SK-N-SH (cell line): ENCODE measurements around the gene MSANTD3. TPM values are rescaled to one million over a fixed set of nuclear protein-coding genes. Genes with fewer than 3 reads are reported as not detected.
"Not testable (repeated sequence)": the region's sequence is repeated elsewhere in the genome, so short reads cannot be mapped to it uniquely, and the experiment has no call there.

Experiments
- CTCF ChIA-PET: fragments of 300-600, 350-600 bp; formaldehyde crosslinking; extraction: SDS; loops from one replicate; lab custom pipeline; 2021; lab: Yijun Ruan, JAX
- POLR2A ChIA-PET: fragments of 350-600 bp; sonication (Branson Sonifier 250); formaldehyde crosslinking; extraction: SDS; loops from one replicate; lab custom pipeline; 2020; ENCODE audit warnings: antibody characterized with exemption, inconsistent platforms; lab: Yijun Ruan, JAX
- DNase-seq: peaks from one replicate; pipeline ENCODE4 v3.0.0; 2012
- H2AFZ ChIP-seq: fragments of 200-600 bp; sonication (generic); 2 replicates; pipeline ENCODE4 v1.8.1; 2016; ENCODE audit warnings: antibody characterized with exemption, mild to moderate bottlenecking, low read depth
- H3F3A ChIP-seq: fragments of 200-600 bp; sonication (generic); replicated peaks from 2 replicates; pipeline ENCODE3; 2016; ENCODE audit warnings: antibody characterized with exemption, mild to moderate bottlenecking; ENCODE audit not compliant: insufficient read depth
- H3K27ac ChIP-seq, 2 experiments: fragments of 200-500 bp in 1 of 2; fragments of 200-600 bp in 1 of 2; sonication (Bioruptor generic) in 1 of 2; sonication (generic), shearing (Covaris generic) in 1 of 2; 2 replicates each; pipeline versions ENCODE4 v1.5.1 to v1.6.1; 2014 to 2016; ENCODE audit warnings: low read depth in 2 of 2, inconsistent platforms in 1 of 2, low read length in 1 of 2, mild to moderate bottlenecking in 1 of 2, mixed read lengths in 1 of 2
- H3K27me3 ChIP-seq: fragments of 200-600 bp; sonication (generic), shearing (Covaris generic); 2 replicates; pipeline ENCODE4 v1.6.1; 2016; ENCODE audit warnings: mixed run types; ENCODE audit not compliant: insufficient read depth
- H3K36me3 ChIP-seq, 2 experiments: fragments of 200-500 bp in 1 of 2; fragments of 200-600 bp in 1 of 2; sonication (Bioruptor generic) in 1 of 2; sonication (generic) in 1 of 2; replicated peaks in 1 of 2; 2 replicates each; pipeline versions ENCODE3 to v1.5.1; 2014 to 2016; ENCODE audit warnings: low read length in 1 of 2, mild to moderate bottlenecking in 1 of 2; ENCODE audit not compliant: insufficient read depth in 2 of 2, control insufficient read depth in 1 of 2
- H3K4me1 ChIP-seq, 2 experiments: fragments of 200-500 bp in 1 of 2; fragments of 200-600 bp in 1 of 2; sonication (Bioruptor generic) in 1 of 2; sonication (generic), shearing (Covaris generic) in 1 of 2; 2 replicates each; pipeline versions ENCODE4 v1.5.1 to v1.6.1; 2014 to 2016; ENCODE audit warnings: low read depth in 1 of 2, low read length in 1 of 2, mixed run types in 1 of 2; ENCODE audit not compliant: insufficient read depth in 2 of 2, control insufficient read depth in 1 of 2
- H3K4me2 ChIP-seq: fragments of 200-600 bp; sonication (generic), shearing (Covaris generic); 2 replicates; pipeline ENCODE4 v1.6.1; 2017; ENCODE audit warnings: mixed run types
- H3K4me3 ChIP-seq, 2 experiments: fragments of 200-500 bp in 1 of 2; fragments of 200-600 bp in 1 of 2; sonication (Bioruptor generic) in 1 of 2; sonication (generic), shearing (Covaris generic) in 1 of 2; 2 replicates each; pipeline versions ENCODE4 v1.5.1 to v1.8.1; 2014 to 2016; ENCODE audit warnings: low read depth in 2 of 2, inconsistent platforms in 1 of 2, low read length in 1 of 2, mild to moderate bottlenecking in 1 of 2, mixed read lengths in 1 of 2, moderate library complexity in 1 of 2
- H3K79me2 ChIP-seq: fragments of 200-600 bp; sonication (generic); 2 replicates; pipeline ENCODE4 v1.8.1; 2017; ENCODE audit warnings: mild to moderate bottlenecking; ENCODE audit not compliant: insufficient read depth
- H3K9ac ChIP-seq: fragments of 200-600 bp; sonication (generic); 2 replicates; pipeline ENCODE4 v1.6.1; 2017; ENCODE audit warnings: mixed run types
- H3K9me2 ChIP-seq: fragments of 200-600 bp; sonication (generic); 2 replicates; pipeline ENCODE4 v1.6.1; 2017; ENCODE audit warnings: mixed run types
- H3K9me3 ChIP-seq: fragments of 200-600 bp; sonication (generic); 2 replicates; pipeline ENCODE4 v1.6.1; 2017; ENCODE audit warnings: mixed run types, mild to moderate bottlenecking, moderate library complexity
- H4K20me1 ChIP-seq: fragments of 200-600 bp; sonication (generic); 2 replicates; pipeline ENCODE4 v1.6.1; 2017; ENCODE audit warnings: mild to moderate bottlenecking, mixed run types; ENCODE audit not compliant: insufficient read depth
- GATA2 ChIP-seq: sonication (generic); formaldehyde crosslinking; IDR thresholded peaks from 2 replicates; pipeline ENCODE4 v1.5.0; 2020; ENCODE audit warnings: mild to moderate bottlenecking, missing genetic modification reagents
- REST ChIP-seq: IDR thresholded peaks from 2 replicates; pipeline ENCODE4 v1.6.1; 2012; ENCODE audit warnings: mild to moderate bottlenecking, low read depth, low read length, moderate library complexity
- WGBS: methylation state at CpG from one replicate; pipeline ENCODE4 v1.1.6; 2017; ENCODE audit warnings: low lambda C conversion rate; 5-methylcytosine and 5-hydroxymethylcytosine counted together
- polyA plus RNA-seq, 3 experiments: library from polyadenylated mRNA; depleted of rRNA; stranded (reverse); fragments of >200 nt; gene quantifications; 2 replicates each; pipeline ENCODE4 v1.2.3, GENCODE V29; 2012

MSANTD3 gene
- polyA plus RNA-seq, 1 of the 3 experiments (the other 2 are of a cell fraction): 48.3 TPM

- 93% methylated on average over 5 of the region's 5 CpGs for WGBS
- H3K4me3 ChIP-seq, H3K9me2 ChIP-seq, DNase-seq, H3K27me3 ChIP-seq, H3K9me3 ChIP-seq, H3K4me2 ChIP-seq, H3K27ac ChIP-seq, H2AFZ ChIP-seq, CTCF ChIA-PET, POLR2A ChIA-PET, H3K9ac ChIP-seq: not testable (repeated sequence)
- Histone ChIP-seq H3K4me1 (peaks cover 0 to 11% of the 10 kb centered on the region in 2 experiments; a peak in 3 of 4 replicates), H4K20me1 (peaks cover 94% of the 10 kb centered on the region), H3K36me3 (peaks cover 7 to 43% of the 10 kb centered on the region in 2 experiments), H3F3A (peaks cover 12% of the 10 kb centered on the region), H3K79me2 (peaks cover 100% of the 10 kb centered on the region)
These were observed 13.5 kb downstream of the MSANTD3 start for GRCh38 chr9:100440487-100440886.

GRCh38 chr9:100441911-100442361 is 15.0 kb downstream of the MSANTD3 start:
- H4K20me1 ChIP-seq: peaks cover 94% of the 10 kb centered on the region

More at GRCh38 chr9:100441911-100442361, 15.0 kb downstream of the MSANTD3 start:
- DNase-seq: no peak
- H3K27me3 ChIP-seq: no peaks in the 10 kb centered on the region
- H3F3A ChIP-seq: peaks cover 8% of the 10 kb centered on the region
- no peaks in the 10 kb centered on the region for H3K9me3 ChIP-seq
- H3K4me3 ChIP-seq: no peak overlapping the region
- POLR2A ChIA-PET: no interaction called here
- CTCF ChIA-PET: interaction anchor here (0.6 to 1.5 kb wide), 4 partner anchors 13 to 1257 kb away, joined by 3 to 4 read pairs (median 3); no protein-coding TSS in a partner anchor
- H3K9me2 ChIP-seq: no peaks in the 10 kb centered on the region
- no peak overlapping the region for H3K27ac ChIP-seq
- no peak for TF ChIP-seq GATA2 (CRISPR knock-in tag)
- TF ChIP-seq REST: no peak
- TF ChIP-seq, all 33 proteins: peak for 0
- H3K79me2 ChIP-seq: peaks cover 100% of the 10 kb centered on the region
- H3K9ac ChIP-seq: no peak overlapping the region
- H3K4me2 ChIP-seq: no peak overlapping the region
- WGBS: 98% methylated on average over 19 of the region's 19 CpGs
- peaks cover 11 to 52% of the 10 kb centered on the region in 2 experiments for H3K36me3 ChIP-seq
- H3K4me1 ChIP-seq: peaks cover 0 to 11% of the 10 kb centered on the region in 2 experiments; a peak in 3 of 4 replicates
- no peak overlapping the region for H2AFZ ChIP-seq
